ENCODE results near the gene IGFLR1.

DNA sequence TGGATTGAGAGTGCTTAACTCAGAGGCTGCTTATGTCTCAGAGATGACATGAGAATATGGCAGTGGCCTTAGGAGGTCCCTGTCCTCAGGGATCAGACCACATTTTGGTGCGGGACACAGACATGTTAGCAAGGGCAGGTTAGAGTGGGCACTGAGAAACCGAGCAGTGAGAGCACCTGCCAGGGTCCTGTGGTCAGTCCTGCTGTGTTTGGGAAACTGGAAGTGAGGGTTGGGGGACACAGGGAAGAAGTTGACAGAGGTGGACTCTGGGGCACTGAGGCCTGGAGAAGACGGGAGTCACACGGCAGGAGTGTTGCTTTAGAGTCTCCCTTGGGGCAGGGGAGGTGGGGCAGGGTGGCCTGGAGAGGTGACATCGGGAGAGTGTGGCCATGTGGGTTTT, 7.4 kb downstream of the IGFLR1 start:
- TF ChIP-seq E4F1 (CRISPR knock-in tag; IDR thresholded peaks at IDR 0.05; ENCODE audit: borderline replicate concordance) (no peak), CEBPB (tag; IDR thresholded peaks at IDR 0.05) (no peak), BHLHE40 (IDR thresholded peaks at IDR 0.05; ENCODE audit: low read length) (no peak)
- TF ChIP-seq, protein P1, sequence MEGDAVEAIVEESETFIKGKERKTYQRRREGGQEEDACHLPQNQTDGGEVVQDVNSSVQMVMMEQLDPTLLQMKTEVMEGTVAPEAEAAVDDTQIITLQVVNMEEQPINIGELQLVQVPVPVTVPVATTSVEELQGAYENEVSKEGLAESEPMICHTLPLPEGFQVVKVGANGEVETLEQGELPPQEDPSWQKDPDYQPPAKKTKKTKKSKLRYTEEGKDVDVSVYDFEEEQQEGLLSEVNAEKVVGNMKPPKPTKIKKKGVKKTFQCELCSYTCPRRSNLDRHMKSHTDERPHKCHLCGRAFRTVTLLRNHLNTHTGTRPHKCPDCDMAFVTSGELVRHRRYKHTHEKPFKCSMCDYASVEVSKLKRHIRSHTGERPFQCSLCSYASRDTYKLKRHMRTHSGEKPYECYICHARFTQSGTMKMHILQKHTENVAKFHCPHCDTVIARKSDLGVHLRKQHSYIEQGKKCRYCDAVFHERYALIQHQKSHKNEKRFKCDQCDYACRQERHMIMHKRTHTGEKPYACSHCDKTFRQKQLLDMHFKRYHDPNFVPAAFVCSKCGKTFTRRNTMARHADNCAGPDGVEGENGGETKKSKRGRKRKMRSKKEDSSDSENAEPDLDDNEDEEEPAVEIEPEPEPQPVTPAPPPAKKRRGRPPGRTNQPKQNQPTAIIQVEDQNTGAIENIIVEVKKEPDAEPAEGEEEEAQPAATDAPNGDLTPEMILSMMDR (IDR thresholded peaks at IDR 0.05 in 2 of 3, conservative IDR thresholded peaks at IDR 0.05 in 1 of 3; ENCODE audit: insufficient read depth in 2 of 3, low read depth in 1 of 3, low read length in 3 of 3), result no peak
- TF ChIP-seq, protein P2, sequence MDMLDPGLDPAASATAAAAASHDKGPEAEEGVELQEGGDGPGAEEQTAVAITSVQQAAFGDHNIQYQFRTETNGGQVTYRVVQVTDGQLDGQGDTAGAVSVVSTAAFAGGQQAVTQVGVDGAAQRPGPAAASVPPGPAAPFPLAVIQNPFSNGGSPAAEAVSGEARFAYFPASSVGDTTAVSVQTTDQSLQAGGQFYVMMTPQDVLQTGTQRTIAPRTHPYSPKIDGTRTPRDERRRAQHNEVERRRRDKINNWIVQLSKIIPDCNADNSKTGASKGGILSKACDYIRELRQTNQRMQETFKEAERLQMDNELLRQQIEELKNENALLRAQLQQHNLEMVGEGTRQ (CRISPR knock-in tag; IDR thresholded peaks at IDR 0.05), result no peak
